GM12875 (cell line): ENCODE results near the gene CENPP.

ENCODE experiments used
- H3K4me3 ChIP-seq: one replicate; pipeline ENCODE4 v1.5.1; 2011; ENCODE audit warnings: low read depth, low read length, control low read depth
- CTCF ChIP-seq: IDR thresholded peaks from 2 replicates; pipeline ENCODE4 v1.5.1; 2011; ENCODE audit warnings: low read depth, mild to moderate bottlenecking, control low read depth, inconsistent platforms, low read length, moderate library complexity, borderline replicate concordance; ENCODE audit not compliant: insufficient read depth

CENPP gene

GRCh38 chr9:92605224-92605623, 279.5 kb downstream of the CENPP start:
- no peak for TF ChIP-seq CTCF
- no peak overlapping the region for H3K4me3 ChIP-seq

- TF ChIP-seq CTCF: no peak
- H3K4me3 ChIP-seq: no peak overlapping the region
These were observed 281.3 kb downstream of the CENPP start for GRCh38 chr9:92607088-92607487.

GRCh38 chr9:92607773-92608172, 282.0 kb downstream of the CENPP start:
- no peak for TF ChIP-seq CTCF
- no peak overlapping the region for H3K4me3 ChIP-seq

GRCh38 chr9:92608241-92608908, 282.6 kb downstream of the CENPP start:
- TF ChIP-seq CTCF: no peak
- H3K4me3 ChIP-seq: no peak overlapping the region

- H3K4me3 ChIP-seq: no peak overlapping the region
These were observed 283.2 kb downstream of the CENPP start for GRCh38 chr9:92608909-92609445.

GRCh38 chr9:92610470-92611420, 285.0 kb downstream of the CENPP start:
- no peak for TF ChIP-seq CTCF
- H3K4me3 ChIP-seq: no peak overlapping the region

More at GRCh38 chr9:92608909-92609445, 283.2 kb downstream of the CENPP start:
- no peak for TF ChIP-seq CTCF
